ENCODE data around the gene METTL18.
"Not testable (repeated sequence)": the region's sequence is repeated elsewhere in the genome, so short reads cannot be mapped to it uniquely, and the experiment has no call there.

Gene METTL18

DNA sequence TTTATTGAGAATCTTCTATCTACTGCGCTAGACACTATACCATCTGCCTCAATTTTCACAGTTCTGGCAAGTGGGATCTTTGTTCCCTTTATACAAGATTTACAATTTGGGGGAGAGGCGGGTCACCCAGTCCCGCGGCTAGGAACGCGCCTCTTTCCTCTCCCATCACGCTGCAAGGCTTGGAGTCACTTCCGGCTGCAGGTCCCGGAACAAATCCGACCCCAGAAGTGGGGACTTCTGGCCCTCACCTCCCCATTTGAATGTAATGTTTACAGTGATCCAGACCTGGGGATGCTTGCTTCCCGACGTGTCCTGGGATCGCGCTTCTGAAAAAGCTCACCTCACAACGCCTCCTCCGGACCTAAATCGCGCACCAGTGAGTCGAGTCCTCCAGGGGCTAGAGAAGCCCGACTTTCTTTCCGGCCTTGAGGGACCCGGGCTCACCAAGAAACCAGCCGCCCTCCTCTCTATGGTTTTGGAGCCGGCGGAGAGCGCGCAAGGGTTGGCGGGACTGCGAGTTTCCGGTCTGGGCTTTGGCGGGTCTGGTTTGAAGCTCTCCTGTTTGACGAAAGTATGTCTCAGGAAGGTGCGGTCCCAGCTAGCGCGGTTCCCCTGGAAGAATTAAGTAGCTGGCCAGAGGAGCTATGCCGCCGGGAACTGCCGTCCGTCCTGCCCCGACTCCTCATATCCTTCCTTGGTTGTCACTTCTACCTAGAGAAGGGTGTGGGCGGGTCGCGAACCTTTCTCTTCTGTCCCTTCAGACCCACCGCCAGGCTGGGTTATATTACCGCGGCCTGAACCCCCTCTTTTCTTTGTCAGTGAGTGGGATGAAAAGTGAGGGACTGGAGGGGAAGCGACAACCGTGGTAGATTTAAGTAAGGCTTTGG is at the start of gene METTL18:
Gene METTL18, minus strand, starts transcription at position 378 of the 887 bp plus-strand sequence. CDS start 1,212 bp downstream, outside the sequence.
- peak; percentile 93 for DNase-seq

DNA sequence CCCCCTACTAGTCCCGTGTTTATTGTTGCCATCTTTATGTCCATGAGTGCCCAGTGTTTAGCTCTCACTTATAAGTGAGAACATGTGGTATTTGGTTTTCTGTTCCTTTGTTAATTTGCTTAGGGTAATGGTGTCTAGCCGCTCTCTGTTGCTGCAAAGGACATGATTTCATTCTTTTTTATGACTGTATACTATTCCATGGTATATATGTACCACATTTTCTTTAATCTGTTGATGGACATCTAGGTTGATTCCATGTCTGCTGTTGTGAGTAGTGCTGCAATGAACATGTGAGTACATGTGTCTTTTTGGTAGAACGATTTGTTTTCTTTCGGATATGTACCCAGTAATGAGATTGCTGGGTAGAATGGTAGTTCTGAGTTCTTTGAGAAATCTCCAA is 44.2 kb upstream of the METTL18 start:
- no peak for DNase-seq

DNA sequence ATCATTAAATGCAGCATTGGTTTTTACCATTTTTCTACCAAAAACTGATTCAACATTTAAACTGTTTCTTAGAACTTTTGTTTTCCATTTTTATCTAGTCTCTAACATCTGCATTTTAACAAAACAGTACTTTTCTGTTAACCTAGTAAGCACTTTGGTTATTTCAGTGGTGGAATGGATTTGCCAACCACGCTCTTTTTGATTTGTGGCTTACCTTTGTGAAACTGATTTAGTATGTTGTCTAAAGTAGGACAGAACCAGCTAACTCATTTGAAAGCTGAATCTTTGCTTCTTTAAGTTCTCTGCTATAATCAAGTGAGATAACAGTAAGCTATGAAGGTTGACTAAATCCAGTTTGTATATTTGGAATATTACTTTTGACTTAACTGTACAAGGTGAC is 41.5 kb upstream of the METTL18 start:
- no peak for DNase-seq

DNA sequence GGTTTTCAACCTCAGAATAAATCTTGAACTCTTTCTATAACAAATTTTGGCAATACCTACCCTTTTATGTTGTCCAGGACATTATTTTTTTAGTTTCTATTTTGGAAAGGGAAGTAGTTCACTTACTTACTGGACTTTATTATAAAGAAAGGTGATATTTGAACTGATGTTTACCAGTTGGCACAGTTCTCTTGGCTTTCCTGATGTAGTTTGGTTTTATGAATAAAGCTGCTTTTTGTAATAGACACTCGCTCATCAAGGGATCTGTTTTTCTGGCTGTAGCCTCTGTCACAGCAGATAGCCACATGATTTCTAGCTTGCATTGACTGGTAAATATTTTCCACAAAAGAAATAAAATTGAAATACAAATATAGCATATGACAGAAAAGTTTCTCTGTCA is 40.9 kb upstream of the METTL18 start:
- no peak for DNase-seq

DNA sequence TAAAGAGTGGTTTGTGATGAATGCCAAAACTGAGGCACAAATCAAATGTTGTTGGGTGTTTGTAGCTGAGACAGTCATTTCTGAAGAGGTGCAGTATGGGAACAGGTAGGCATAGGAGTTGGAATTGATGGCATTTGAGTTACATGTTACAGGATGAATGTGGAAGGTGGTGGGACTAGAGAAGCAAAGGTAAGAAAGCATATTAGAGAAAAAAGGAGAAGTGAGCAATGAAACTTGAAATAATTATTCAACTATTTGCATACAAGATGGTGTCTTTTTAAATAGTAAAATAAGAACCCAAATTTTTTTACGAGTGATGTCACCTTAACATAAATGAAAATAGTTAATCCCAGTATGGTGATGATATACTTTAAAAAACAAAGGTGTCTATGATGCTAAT is 40.2 kb upstream of the METTL18 start:
- DNase-seq, result no peak

DNA sequence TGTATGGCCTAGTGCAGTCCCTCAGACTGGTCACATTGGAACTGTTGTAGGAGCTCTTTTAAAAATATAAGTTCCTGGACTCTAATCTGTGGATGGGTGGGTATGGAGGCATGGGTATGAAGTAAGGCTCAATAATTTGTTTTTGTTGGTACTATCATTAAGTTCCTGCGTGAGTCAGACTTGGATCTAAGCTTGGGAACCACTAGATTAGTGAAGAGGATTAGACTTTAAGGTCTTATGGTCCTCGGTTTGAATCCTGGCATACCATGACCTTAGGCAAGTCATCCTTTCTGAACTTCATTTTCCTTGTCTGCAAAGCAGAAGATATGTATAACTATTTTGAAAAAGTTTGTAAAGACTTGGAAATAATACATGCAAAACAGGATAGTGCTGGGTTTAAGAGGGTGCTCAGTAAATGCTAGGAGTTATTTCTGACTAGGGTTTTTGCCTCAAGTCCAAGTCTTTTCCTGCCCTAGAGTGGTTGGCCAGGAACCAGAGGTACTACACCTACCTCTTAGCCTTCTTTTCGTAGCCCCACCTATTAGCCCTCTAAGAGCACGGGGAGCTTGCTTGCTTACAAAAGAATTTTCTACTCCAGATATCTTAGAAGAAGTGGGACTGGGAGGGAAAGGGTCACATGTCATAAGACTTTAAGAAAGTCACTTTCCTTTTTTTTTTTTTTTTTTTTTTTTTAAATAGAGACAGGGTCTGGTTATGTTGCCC is 38.6 kb upstream of the METTL18 start:
- DNase-seq, result no peak

DNA sequence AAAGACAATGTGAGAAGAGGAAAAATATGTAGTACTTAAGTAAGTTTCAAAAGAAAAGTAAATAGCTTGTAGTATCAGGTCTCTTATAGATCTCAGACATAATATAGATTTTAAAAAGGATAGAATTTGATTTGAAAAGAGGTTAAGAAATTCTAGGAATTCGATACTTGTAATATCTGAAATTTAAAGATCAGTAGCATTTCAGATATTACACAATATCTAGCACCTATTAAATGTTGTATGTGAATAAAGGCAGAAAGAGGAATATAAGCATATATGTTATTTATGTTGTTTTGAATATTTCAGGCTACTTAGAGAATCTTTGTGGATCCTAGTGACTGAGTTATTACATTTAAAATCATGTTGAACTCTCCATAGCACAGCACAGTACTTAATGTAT is 35.0 kb upstream of the METTL18 start:
- no peak for DNase-seq

DNA sequence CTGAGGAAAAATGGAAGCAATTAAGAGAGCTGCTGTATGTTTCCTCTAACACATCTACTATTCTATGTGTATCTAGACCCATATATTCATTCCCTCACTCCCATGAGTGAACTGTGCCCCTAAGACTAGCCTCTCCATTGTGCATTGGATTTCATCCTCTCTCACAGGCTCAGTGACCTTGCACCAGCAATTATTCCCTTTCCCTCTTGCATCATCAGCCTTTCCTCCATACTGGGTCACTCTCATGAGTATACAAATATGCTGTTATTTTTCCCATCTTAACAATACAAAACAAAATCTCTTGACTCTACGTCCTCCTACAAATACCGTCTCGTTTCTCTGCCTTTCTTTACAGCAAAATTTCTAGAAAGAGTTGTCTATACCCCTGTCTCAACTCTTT is 29.4 kb upstream of the METTL18 start:
- DNase-seq, result no peak

DNA sequence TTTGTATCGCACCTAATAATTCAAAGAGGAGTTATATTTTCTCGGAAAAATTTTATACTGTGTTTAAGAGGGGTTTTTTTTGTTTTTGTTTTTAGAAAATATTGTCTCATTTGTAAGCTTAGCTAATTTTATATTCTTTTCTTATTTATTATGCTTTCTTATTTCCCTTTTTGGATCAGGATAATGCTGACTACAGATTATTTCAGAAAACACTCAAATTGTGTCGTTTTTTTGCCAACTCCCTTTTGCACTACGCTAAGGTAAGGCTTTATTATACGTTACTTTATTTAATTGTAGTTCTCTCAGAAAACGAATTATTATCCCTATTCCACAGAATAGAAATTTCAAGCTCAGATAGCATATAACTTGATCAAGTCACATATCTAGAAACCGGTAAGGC is 26.8 kb upstream of the METTL18 start:
- DNase-seq, result no peak

DNA sequence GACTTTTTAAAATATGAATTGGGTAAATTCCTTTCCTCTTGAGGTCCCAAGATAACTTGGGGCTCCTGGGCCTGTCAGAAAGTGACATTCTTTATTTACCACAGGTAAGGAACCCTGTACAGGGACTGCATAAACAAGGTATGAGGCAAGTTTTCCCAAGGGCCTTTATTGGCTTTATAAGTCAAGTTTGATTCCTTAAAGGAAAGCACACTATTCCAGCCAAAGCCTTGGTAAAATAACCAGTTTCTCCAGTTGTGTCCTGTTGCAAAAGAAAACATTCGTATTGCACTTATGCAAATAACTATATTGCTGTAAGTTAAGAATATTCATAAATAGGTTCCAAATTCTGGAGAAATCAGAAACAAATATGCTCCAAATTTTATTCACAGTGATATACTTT is 21.9 kb upstream of the METTL18 start:
- no peak for DNase-seq

DNA sequence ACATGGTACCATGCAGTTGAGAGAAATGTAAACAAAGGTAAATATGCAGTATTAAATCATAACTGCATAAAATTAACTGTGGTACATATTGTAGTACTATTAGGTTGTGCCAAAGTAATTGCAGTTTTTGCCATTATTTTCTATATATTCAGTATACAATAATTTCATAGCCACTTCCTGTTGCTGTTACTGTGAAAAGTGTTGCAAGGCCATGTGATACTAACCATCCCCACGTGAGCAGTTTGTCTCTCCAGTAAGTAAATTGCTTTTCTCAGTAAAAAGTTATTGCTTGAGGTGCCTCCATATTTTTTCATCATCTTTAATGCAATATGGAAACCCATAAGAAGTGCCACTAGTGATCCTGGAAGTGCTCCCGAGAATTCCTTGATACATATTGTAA is 19.6 kb upstream of the METTL18 start:
- no peak for DNase-seq

DNA sequence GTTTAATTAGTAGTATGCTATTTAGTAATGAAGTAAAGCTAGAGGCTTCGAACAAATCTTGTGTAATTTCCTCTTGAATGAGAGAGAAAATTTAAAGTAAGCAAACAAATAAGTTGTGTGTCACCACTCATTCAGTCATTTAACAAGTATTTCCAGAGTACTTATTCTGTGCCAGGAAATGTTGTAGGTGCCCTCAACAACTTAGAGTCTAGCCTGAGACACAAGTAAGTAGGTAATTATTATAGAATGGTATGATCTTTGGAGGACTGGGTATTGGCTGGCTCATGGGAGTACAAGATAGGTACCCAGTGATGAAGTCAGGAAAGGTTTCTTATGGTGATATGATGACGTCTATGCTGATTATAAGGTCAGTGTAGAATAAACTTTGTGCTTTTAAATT is 17.4 kb upstream of the METTL18 start:
- no peak for DNase-seq

DNA sequence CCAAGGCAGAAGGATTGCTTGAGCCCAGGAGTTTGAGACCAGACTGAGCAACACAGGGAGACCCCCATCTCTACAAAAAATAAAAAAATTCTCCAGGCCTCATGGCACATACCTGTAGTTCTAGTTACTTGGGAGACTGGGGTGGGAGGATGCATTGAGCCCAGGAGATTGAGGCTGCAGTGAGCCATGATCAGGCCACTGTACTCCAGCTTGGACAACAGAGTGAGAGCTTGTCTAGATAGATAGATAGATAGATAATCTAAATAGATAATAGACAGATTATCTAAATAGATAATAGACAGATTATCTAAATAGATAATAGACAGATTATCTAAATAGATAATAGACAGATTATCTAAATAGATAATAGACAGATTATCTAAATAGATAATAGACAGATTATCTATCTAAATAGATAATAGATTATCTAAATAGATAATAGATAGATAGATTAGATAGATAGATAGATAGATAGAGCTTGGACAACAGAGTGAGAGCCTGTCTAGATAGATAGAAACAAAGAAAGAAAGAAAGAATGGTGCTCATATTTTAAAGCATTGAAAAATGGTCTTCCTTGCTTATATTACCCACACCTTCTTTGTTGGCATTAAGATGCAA is 16.8 kb upstream of the METTL18 start:
- not testable (repeated sequence) for DNase-seq

DNA sequence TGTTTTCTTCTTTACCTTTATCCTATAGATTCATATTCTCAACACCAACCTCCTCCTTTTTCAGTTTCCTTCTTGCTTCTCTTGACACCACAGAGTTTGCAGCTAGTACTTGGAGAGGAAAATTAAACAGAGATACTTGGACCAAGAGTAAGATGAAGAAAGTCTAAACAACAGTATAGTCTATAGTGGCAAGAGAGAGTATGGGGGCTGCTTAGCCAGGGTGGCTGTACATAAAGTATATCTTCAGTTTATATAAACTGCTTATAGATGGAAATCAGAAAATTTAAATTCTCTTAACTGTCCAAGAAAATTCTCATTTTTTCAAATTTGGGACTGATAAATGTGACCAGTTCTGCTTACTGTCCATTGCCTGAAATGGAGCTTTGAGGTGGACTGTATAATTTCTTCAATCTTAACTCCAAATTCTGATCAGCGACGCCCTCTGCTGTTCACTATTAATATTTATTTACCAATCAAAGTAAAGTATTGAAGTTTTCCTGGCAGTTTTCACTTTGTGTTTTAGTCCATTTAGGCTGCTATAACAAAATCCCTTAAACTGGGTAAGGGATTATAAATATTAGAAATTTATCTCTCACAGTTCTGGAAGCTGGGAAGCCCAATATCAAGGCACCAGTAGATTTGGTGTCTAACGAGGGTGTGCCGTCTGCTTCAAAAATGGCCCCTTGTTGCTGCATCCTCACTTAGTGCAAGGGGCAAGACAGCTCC is 14.8 kb upstream of the METTL18 start:
- peak; percentile 49 for DNase-seq

DNA sequence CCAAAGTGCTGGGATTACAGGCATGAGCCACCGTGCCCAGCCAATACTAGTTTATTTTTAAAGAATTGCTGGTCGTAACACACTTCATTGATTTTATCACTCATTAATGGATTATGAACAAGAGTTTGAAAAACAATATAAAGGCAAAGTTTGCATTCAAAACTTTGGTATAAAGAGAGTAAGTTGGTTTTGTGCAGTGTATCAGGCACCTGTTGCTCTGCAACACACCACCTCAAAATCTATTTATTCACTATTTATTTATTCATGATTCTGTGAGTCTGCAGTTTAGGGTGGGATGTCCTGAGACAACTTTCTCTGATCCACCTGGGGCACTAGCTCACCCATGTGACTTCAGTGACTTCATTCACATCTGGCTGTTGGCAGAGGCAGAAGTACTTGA is 10.2 kb upstream of the METTL18 start:
- DNase-seq, result no peak

DNA sequence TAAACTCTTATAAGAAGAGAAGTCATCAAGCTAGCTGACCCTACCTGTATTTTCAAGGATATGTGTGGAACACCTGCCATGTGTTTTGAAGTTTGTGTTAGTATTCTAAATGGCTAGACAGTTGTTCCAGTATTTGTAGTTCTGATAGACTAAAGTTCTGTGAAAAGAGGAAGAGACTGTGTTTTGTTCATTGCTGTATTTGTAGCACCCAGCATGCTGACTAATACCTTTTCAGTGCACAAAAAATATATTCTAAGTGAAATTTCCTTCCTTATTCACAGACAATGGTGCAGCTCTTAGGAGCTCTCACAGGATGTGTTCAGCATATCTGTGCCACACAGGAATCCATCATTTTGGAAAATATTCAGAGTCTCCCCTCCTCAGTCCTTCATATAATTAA is 8.2 kb upstream of the METTL18 start:
- DNase-seq, result peak; percentile 21

DNA sequence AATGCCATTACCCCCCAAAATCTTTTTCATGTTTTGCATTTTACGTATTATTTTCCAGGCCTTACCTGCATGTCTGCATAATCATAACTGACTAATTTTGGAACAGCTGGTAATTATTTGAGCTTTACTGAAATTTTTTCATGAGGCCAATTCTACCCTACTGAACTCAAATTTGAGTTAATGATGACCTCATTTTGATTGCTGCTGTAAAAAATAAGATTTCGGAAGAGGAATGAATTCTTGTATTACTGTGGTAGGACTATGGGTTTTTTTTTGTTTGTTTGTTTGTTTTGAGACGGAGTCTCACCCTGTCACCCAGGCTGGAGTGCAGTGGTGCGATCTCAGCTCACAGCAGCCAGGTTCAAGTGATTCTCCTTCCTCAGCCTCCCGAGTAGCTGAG is 2.6 kb upstream of the METTL18 start:
- no peak for DNase-seq

DNA sequence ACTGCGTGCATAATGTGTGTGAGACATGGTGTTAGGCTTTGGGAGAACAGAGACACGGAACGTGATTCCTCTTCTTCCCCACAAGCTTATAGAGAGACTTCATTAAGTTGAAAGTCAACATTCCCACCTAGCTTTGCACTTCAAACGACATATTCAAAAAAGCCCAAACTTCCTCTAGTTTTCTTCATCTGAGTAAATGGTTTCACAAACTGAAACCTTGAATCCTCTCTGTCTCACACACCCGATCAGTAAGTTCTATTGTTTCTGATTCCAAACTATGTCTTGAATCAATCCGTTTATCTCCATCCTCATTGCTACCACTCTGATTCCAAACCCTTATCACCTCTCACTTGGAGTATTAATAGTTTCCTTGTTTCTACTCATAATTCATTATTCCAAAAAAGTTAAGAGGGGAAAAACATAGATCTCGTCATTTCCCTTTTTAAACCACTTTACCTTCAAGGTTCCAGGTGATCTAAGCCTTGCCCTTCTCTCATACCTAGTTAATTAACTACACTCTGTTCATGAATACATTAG is 1.6 kb upstream of the METTL18 start:
- DNase-seq, result no peak

DNA sequence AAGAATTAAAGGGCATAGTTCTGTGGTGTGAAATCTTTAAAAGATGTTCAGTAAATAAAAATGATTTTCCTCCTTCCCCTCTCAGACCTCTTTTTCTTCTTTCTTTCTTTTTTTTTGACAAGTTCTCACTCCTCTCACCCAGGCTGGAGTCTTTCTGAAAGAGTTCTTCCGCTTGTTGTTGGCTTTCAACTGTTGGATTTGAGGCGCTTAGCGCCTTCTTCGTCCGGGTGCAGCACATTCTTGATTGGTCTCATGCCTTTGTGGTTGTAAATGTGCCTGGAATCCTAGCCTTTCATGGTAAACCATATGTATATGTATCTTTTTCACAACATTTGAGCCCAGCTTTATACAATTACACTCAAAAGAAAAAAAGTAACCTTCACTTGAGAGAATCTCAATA is 980 bp upstream of the METTL18 start:
- no peak for DNase-seq

DNA sequence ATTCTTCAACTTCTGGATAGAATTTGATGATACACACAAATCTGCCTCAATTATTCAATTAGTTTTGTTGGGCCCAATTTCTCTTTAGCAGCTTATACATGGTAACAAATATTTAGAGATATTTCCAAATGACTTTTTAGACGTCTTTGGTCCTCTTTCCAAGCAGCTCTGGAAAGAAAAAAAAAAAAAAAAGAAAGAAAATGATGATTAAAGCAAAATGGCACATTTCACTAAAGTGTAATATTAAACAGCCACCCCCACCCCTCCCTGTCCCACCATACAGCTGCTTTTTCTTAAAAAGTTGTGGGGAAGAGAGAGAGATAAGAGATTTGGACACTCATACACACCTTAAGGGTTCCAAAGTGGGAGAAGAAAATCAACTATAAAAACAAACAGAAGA is 977 bp downstream of the METTL18 start:
- DNase-seq, result no peak

DNA sequence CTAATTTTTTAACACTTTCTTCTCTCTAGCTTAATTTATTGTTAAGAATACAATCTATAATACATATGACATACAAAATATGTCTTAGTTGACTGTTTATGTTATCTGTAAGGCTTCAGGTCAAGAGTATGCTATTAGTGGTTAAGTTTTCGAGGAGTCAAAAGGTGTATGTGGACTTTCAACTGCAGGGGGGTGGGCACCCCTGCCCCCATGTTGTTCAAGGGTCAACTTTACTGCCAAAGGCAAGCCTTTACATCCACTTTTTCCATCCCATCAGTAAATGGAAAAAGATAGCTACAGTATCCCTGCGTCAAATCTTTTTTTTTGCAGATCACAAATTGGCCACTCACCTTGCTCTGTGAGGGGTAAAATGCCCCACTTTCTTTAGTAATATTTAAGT is 6.3 kb downstream of the METTL18 start:
- no peak for DNase-seq

DNA sequence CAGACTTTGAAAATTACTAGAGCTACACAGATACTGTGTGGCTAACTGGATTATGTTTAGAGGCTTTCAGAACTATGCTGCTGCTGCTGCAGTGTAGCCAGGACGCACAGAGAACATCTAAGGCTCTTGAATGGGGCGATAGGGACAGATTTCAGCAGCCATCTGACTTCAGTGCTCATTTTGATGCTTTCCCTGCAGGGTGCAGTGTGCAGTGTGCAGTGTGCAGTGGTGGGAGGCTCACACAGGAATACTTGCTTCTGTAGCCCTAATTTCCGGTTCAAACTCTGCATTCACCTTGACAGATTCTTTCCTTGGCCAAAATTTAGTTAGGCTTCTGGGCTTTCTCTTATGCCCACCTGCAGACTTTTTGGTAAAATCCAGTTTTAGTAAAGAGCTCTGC is 7.7 kb downstream of the METTL18 start:
- DNase-seq, result no peak

DNA sequence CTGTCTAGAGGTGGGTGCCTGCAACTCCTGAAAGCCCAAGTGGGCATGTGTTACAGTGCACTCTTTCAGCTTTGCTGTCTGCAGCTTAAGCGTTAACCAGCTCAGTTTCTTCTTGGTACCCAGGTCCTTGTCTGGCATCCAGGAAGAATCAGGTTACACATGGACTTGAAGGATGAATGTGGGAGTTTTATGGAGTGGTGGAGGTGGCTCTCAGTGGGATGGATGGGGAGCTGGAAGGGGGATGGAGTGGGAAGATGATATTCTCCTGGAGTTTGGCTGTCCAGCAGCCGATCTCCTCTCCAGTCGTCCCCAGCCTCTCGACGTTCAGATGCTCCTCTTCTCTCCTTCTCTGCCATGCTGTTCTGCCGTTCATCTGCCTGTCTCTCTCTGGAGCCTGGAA is 9.4 kb downstream of the METTL18 start:
- no peak for DNase-seq

All from inflammatory macrophage treated with lipopolysaccharide for 4 hours (primary cell).